GM21528 (cell line): Measurements from ENCODE around the gene ACTR3.
"Not testable (repeated sequence)": the region's sequence is repeated elsewhere in the genome, so short reads cannot be mapped to it uniquely, and the experiment has no call there.

Experiments used
- ATAC-seq: cut with Tn5 transposase; IDR thresholded peaks from one replicate; pipeline ENCODE4 v1.9.1; 2021; ENCODE audit warnings: mild to moderate bottlenecking, moderate library complexity; ENCODE audit not compliant: unreplicated experiment, low FRiP score

The ACTR3 gene

GRCh38 chr2:113889471-113890252, at the start of gene ACTR3:
Gene ACTR3 (plus strand): TSS chr2:113890089. CDS start chr2:113890280, 191 bp downstream.
- peak; percentile 58 for ATAC-seq

GRCh38 chr2:113840518-113840917, 49.4 kb upstream of the ACTR3 start:
- no peak for ATAC-seq

- no peak for ATAC-seq
These were observed 46.8 kb upstream of the ACTR3 start for GRCh38 chr2:113842919-113843736.

GRCh38 chr2:113843737-113844050, 46.2 kb upstream of the ACTR3 start:
- ATAC-seq = not testable (repeated sequence)

- no peak for ATAC-seq
These were observed 44.6 kb upstream of the ACTR3 start for GRCh38 chr2:113845261-113845660.

GRCh38 chr2:113845796-113846195, 44.1 kb upstream of the ACTR3 start:
- ATAC-seq = not testable (repeated sequence)

GRCh38 chr2:113846429-113846828, 43.5 kb upstream of the ACTR3 start:
- ATAC-seq = no peak

GRCh38 chr2:113847144-113847543, 42.7 kb upstream of the ACTR3 start:
- no peak for ATAC-seq

GRCh38 chr2:113848758-113849415, 41.0 kb upstream of the ACTR3 start:
- no peak for ATAC-seq

- no peak for ATAC-seq
These were observed 39.2 kb upstream of the ACTR3 start for GRCh38 chr2:113850687-113851086.

- ATAC-seq = no peak
These were observed 38.2 kb upstream of the ACTR3 start for GRCh38 chr2:113851640-113852039.

GRCh38 chr2:113854208-113854607, 35.7 kb upstream of the ACTR3 start:
- no peak for ATAC-seq

- ATAC-seq = no peak
These were observed 34.7 kb upstream of the ACTR3 start for GRCh38 chr2:113854970-113855740.

GRCh38 chr2:113857464-113857863, 32.4 kb upstream of the ACTR3 start:
- ATAC-seq = no peak

- no peak for ATAC-seq
These were observed 31.1 kb upstream of the ACTR3 start for GRCh38 chr2:113858764-113859163.

GRCh38 chr2:113861740-113862139, 28.1 kb upstream of the ACTR3 start:
- ATAC-seq = no peak

- no peak for ATAC-seq
These were observed 26.7 kb upstream of the ACTR3 start for GRCh38 chr2:113863144-113863543.

- ATAC-seq = no peak
These were observed 22.3 kb upstream of the ACTR3 start for GRCh38 chr2:113867571-113867970.

- ATAC-seq = no peak
These were observed 20.6 kb upstream of the ACTR3 start for GRCh38 chr2:113869253-113869652.

GRCh38 chr2:113872201-113872600, 17.7 kb upstream of the ACTR3 start:
- no peak for ATAC-seq

- ATAC-seq = no peak
These were observed 16.0 kb upstream of the ACTR3 start for GRCh38 chr2:113873867-113874266.
